ENCODE data around the gene SEMA3C.

GRCh38 chr7:80934321-80934720 lies 15.5 kb upstream of the SEMA3C start:
- TF ChIP-seq CTCF (IDR thresholded peaks at IDR 0.05) (no peak), POLR2A (IDR thresholded peaks at IDR 0.05) (no peak)
